ENCODE measurements around the gene YJU2. TPM values are rescaled to one million over a fixed set of nuclear protein-coding genes. Genes with fewer than 3 reads are reported as not detected.

The YJU2 gene
- total RNA-seq, 1 donor from 2014 or later, result 8.7 TPM

GRCh38 chr19:4210166-4210731, 36.6 kb upstream of the YJU2 start:
- Histone ChIP-seq H3K27ac (no peak overlapping the region), H3F3A (ENCODE audit: low read depth) (peaks cover 9% of the 10 kb centered on the region), H2AFZ (replicated peaks) (no peak overlapping the region), H3K4me2 (no peak overlapping the region), H3K36me3 (no peaks in the 10 kb centered on the region), H3K9ac (no peak overlapping the region), H3K4me1 (no peaks in the 10 kb centered on the region), H3K27me3 (no peaks in the 10 kb centered on the region), H4K20me1 (ENCODE audit: low read depth) (no peaks in the 10 kb centered on the region), H3K79me2 (ENCODE audit: low read depth) (no peaks in the 10 kb centered on the region), H3K9me3 (ENCODE audit: low read depth) (no peaks in the 10 kb centered on the region), H3K4me3 (no peak overlapping the region)
- Mint-ChIP-seq H3K9me3 (no peaks in the 10 kb centered on the region), H3K36me3 (no peaks in the 10 kb centered on the region), H3K27ac (no peak overlapping the region), H3K27me3 (ENCODE audit: insufficient read depth, low read depth) (peaks cover 30% of the 10 kb centered on the region), H3K4me1 (peaks cover 3% of the 10 kb centered on the region), H3K4me3 (no peak overlapping the region)
- TF ChIP-seq EZH2 (IDR thresholded peaks at IDR 0.05) (no peak), CTCF (IDR thresholded peaks at IDR 0.05) (no peak), EZH2phosphoT487 (IDR thresholded peaks at IDR 0.05) (no peak)
- DNase-seq (ENCODE audit: low spot score), result no peak

- no peaks in the 10 kb centered on the region for H3K36me3 ChIP-seq
- TF ChIP-seq EZH2phosphoT487 (IDR thresholded peaks at IDR 0.05) (no peak), EZH2 (IDR thresholded peaks at IDR 0.05) (no peak), CTCF (IDR thresholded peaks at IDR 0.05) (no peak)
- no peaks in the 10 kb centered on the region for H3K9me3 ChIP-seq (ENCODE audit: low read depth)
- no peaks in the 10 kb centered on the region for H3K79me2 ChIP-seq (ENCODE audit: low read depth)
- no peaks in the 10 kb centered on the region for H3K4me1 ChIP-seq
- H3F3A ChIP-seq (ENCODE audit: low read depth), result peaks cover 7% of the 10 kb centered on the region
- H4K20me1 ChIP-seq (ENCODE audit: low read depth), result no peaks in the 10 kb centered on the region
- H3K9me3 Mint-ChIP-seq, result peaks cover 3% of the 10 kb centered on the region
- no peak overlapping the region for H3K4me3 Mint-ChIP-seq
- H3K4me1 Mint-ChIP-seq, result peaks cover 3% of the 10 kb centered on the region
- H3K27ac ChIP-seq, result no peak overlapping the region
- H3K4me2 ChIP-seq, result no peak overlapping the region
- H3K27me3 Mint-ChIP-seq (ENCODE audit: insufficient read depth, low read depth), result peaks cover 27% of the 10 kb centered on the region
- H3K36me3 Mint-ChIP-seq, result no peaks in the 10 kb centered on the region
- H3K27ac Mint-ChIP-seq, result no peak overlapping the region
- DNase-seq (ENCODE audit: low spot score), result no peak
- no peak overlapping the region for H3K9ac ChIP-seq
- H2AFZ ChIP-seq (replicated peaks), result no peak overlapping the region
- H3K4me3 ChIP-seq, result no peak overlapping the region
- no peaks in the 10 kb centered on the region for H3K27me3 ChIP-seq
These were observed 33.8 kb upstream of the YJU2 start for GRCh38 chr19:4213116-4213515.

- no peak for TF ChIP-seq EZH2phosphoT487 (IDR thresholded peaks at IDR 0.05)
- no peak for TF ChIP-seq EZH2 (IDR thresholded peaks at IDR 0.05)
- no peak for TF ChIP-seq CTCF (IDR thresholded peaks at IDR 0.05)
- H3K27me3 Mint-ChIP-seq (ENCODE audit: insufficient read depth, low read depth), result peaks cover 22% of the 10 kb centered on the region
- H3F3A ChIP-seq (ENCODE audit: low read depth), result peaks cover 6% of the 10 kb centered on the region
- H3K36me3 Mint-ChIP-seq, result no peaks in the 10 kb centered on the region
- H3K4me2 ChIP-seq, result no peak overlapping the region
- H3K9ac ChIP-seq, result no peak overlapping the region
- H3K27me3 ChIP-seq, result no peaks in the 10 kb centered on the region
- peaks cover 3% of the 10 kb centered on the region for H3K9me3 Mint-ChIP-seq
- no peak overlapping the region for H2AFZ ChIP-seq (replicated peaks)
- no peak for DNase-seq (ENCODE audit: low spot score)
- no peak overlapping the region for H3K4me3 ChIP-seq
- H3K36me3 ChIP-seq, result no peaks in the 10 kb centered on the region
- no peaks in the 10 kb centered on the region for H3K79me2 ChIP-seq (ENCODE audit: low read depth)
- no peaks in the 10 kb centered on the region for H3K9me3 ChIP-seq (ENCODE audit: low read depth)
- H3K4me1 ChIP-seq, result no peaks in the 10 kb centered on the region
- no peak overlapping the region for H3K27ac Mint-ChIP-seq
- H4K20me1 ChIP-seq (ENCODE audit: low read depth), result no peaks in the 10 kb centered on the region
- H3K4me1 Mint-ChIP-seq, result no peaks in the 10 kb centered on the region
- H3K27ac ChIP-seq, result no peak overlapping the region
- H3K4me3 Mint-ChIP-seq, result no peak overlapping the region
These were observed 31.1 kb upstream of the YJU2 start for GRCh38 chr19:4215807-4216206.

Data from neural progenitor cell (in vitro differentiated cells).